GM12873 (cell line): ENCODE measurements around the gene THY1.

ENCODE experiments used
- CTCF ChIP-seq: IDR thresholded peaks from 2 replicates; pipeline ENCODE4 v1.5.1; 2012; ENCODE audit warnings: low read depth, mild to moderate bottlenecking, moderate library complexity, low read length, control low read depth; ENCODE audit not compliant: insufficient read depth; ENCODE audit errors: missing control alignments

The THY1 gene

GRCh38 chr11:119422809-119423508, at the start of gene THY1:
Gene THY1, minus strand, starts transcription at chr11:119423172. Its CDS starts 2,267 bp downstream, at chr11:119420905.
- TF ChIP-seq CTCF, result no peak

DNA sequence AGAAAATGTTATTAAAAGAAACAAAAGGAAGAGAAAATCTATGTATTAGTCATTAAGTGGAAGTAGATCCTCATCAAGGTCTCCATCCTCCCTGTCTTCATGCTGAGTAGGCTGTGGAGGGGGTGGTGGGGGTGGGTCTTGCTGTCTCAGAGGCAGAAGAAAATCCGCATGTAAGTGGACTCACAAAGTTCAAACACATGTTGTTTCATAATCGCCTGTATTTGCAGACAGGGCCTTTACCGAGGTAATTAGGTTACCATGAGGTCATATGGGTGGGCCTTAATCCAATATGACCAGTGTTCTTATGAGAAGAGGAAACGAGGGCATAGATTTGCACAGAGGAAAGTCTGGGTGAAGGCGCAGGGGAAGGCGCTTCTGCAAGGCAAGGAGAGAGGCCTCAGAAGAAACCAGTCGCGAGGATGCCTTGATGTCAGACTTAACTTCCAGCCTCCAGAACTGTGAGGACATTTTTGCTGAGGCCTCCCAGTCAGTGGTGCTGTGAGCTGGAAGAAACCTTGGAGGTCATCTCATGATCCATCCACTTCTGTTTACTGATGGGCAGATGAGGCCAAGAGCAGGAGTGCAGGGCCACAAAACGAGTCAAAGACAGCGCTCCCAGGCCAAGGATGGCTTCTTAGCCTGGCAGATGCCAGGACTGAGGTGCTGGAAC, 49.3 kb upstream of the THY1 start:
- TF ChIP-seq CTCF, result no peak

- no peak for TF ChIP-seq CTCF
These were observed 48.4 kb upstream of the THY1 start for GRCh38 chr11:119471329-119471728.

GRCh38 chr11:119470317-119471291, 47.6 kb upstream of the THY1 start:
- no peak for TF ChIP-seq CTCF

- TF ChIP-seq CTCF, result no peak
These were observed 46.5 kb upstream of the THY1 start for GRCh38 chr11:119469506-119469905.

DNA sequence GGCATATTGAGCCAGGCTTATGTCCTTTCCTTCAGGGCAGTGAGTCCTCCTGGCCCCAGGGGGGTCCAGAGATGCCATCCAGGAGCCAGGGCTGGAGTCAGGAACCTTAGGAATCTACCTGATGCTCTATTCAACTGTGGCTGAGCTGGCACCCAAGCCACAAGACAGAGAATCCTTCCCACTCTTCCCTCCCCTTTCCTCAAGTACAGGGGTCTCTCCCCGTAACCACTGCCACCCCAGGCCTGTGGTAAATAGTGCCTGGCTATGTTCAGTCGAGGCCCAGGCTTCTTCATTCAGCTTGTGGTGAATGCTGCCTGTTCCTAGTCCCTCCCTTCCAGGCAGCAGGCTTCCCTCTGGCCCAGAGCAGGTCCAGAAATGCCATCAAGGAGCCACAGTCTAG, 45.5 kb upstream of the THY1 start:
- no peak for TF ChIP-seq CTCF
